SK-N-SH (cell line): Measurements from ENCODE around the gene RALA. TPM values are rescaled to one million over a fixed set of nuclear protein-coding genes. Genes with fewer than 3 reads are reported as not detected.

Source experiments
- CTCF ChIA-PET: fragments of 300-600, 350-600 bp; formaldehyde crosslinking; extraction: SDS; loops from one replicate; lab custom pipeline; 2021; lab: Yijun Ruan, JAX
- POLR2A ChIA-PET: fragments of 350-600 bp; sonication (Branson Sonifier 250); formaldehyde crosslinking; extraction: SDS; loops from one replicate; lab custom pipeline; 2020; ENCODE audit warnings: antibody characterized with exemption, inconsistent platforms; lab: Yijun Ruan, JAX
- DNase-seq: peaks from one replicate; pipeline ENCODE4 v3.0.0; 2012
- H2AFZ ChIP-seq: fragments of 200-600 bp; sonication (generic); 2 replicates; pipeline ENCODE4 v1.8.1; 2016; ENCODE audit warnings: antibody characterized with exemption, mild to moderate bottlenecking, low read depth
- H3F3A ChIP-seq: fragments of 200-600 bp; sonication (generic); replicated peaks from 2 replicates; pipeline ENCODE3; 2016; ENCODE audit warnings: antibody characterized with exemption, mild to moderate bottlenecking; ENCODE audit not compliant: insufficient read depth
- H3K27ac ChIP-seq, 2 experiments: fragments of 200-500 bp in 1 of 2; fragments of 200-600 bp in 1 of 2; sonication (Bioruptor generic) in 1 of 2; sonication (generic), shearing (Covaris generic) in 1 of 2; 2 replicates each; pipeline versions ENCODE4 v1.5.1 to v1.6.1; 2014 to 2016; ENCODE audit warnings: low read depth in 2 of 2, inconsistent platforms in 1 of 2, low read length in 1 of 2, mild to moderate bottlenecking in 1 of 2, mixed read lengths in 1 of 2
- H3K27me3 ChIP-seq: fragments of 200-600 bp; sonication (generic), shearing (Covaris generic); 2 replicates; pipeline ENCODE4 v1.6.1; 2016; ENCODE audit warnings: mixed run types; ENCODE audit not compliant: insufficient read depth
- H3K36me3 ChIP-seq, 2 experiments: fragments of 200-500 bp in 1 of 2; fragments of 200-600 bp in 1 of 2; sonication (Bioruptor generic) in 1 of 2; sonication (generic) in 1 of 2; replicated peaks in 1 of 2; 2 replicates each; pipeline versions ENCODE3 to v1.5.1; 2014 to 2016; ENCODE audit warnings: low read length in 1 of 2, mild to moderate bottlenecking in 1 of 2; ENCODE audit not compliant: insufficient read depth in 2 of 2, control insufficient read depth in 1 of 2
- H3K4me1 ChIP-seq, 2 experiments: fragments of 200-500 bp in 1 of 2; fragments of 200-600 bp in 1 of 2; sonication (Bioruptor generic) in 1 of 2; sonication (generic), shearing (Covaris generic) in 1 of 2; 2 replicates each; pipeline versions ENCODE4 v1.5.1 to v1.6.1; 2014 to 2016; ENCODE audit warnings: low read depth in 1 of 2, low read length in 1 of 2, mixed run types in 1 of 2; ENCODE audit not compliant: insufficient read depth in 2 of 2, control insufficient read depth in 1 of 2
- H3K4me2 ChIP-seq: fragments of 200-600 bp; sonication (generic), shearing (Covaris generic); 2 replicates; pipeline ENCODE4 v1.6.1; 2017; ENCODE audit warnings: mixed run types
- H3K4me3 ChIP-seq, 2 experiments: fragments of 200-500 bp in 1 of 2; fragments of 200-600 bp in 1 of 2; sonication (Bioruptor generic) in 1 of 2; sonication (generic), shearing (Covaris generic) in 1 of 2; 2 replicates each; pipeline versions ENCODE4 v1.5.1 to v1.8.1; 2014 to 2016; ENCODE audit warnings: low read depth in 2 of 2, inconsistent platforms in 1 of 2, low read length in 1 of 2, mild to moderate bottlenecking in 1 of 2, mixed read lengths in 1 of 2, moderate library complexity in 1 of 2
- H3K79me2 ChIP-seq: fragments of 200-600 bp; sonication (generic); 2 replicates; pipeline ENCODE4 v1.8.1; 2017; ENCODE audit warnings: mild to moderate bottlenecking; ENCODE audit not compliant: insufficient read depth
- H3K9ac ChIP-seq: fragments of 200-600 bp; sonication (generic); 2 replicates; pipeline ENCODE4 v1.6.1; 2017; ENCODE audit warnings: mixed run types
- H3K9me2 ChIP-seq: fragments of 200-600 bp; sonication (generic); 2 replicates; pipeline ENCODE4 v1.6.1; 2017; ENCODE audit warnings: mixed run types
- H3K9me3 ChIP-seq: fragments of 200-600 bp; sonication (generic); 2 replicates; pipeline ENCODE4 v1.6.1; 2017; ENCODE audit warnings: mixed run types, mild to moderate bottlenecking, moderate library complexity
- H4K20me1 ChIP-seq: fragments of 200-600 bp; sonication (generic); 2 replicates; pipeline ENCODE4 v1.6.1; 2017; ENCODE audit warnings: mild to moderate bottlenecking, mixed run types; ENCODE audit not compliant: insufficient read depth
- CHD2 ChIP-seq: fragments of 150-350 bp; IDR thresholded peaks from 2 replicates; pipeline ENCODE4 v1.6.1; 2018; ENCODE audit warnings: low read length; ENCODE audit not compliant: partially characterized antibody
- EZH2phosphoT487 ChIP-seq: fragments of 200-600 bp; sonication (generic); IDR thresholded peaks from 2 replicates; pipeline ENCODE4 v1.6.1; 2017; ENCODE audit warnings: low read depth, mixed run types, mild to moderate bottlenecking, antibody characterized with exemption, moderate library complexity, borderline replicate concordance
- FOSL2 ChIP-seq: IDR thresholded peaks from 2 replicates; pipeline ENCODE4 v1.4.0; 2012; ENCODE audit warnings: low read depth, mild to moderate bottlenecking, moderate library complexity, borderline replicate concordance
- JUND ChIP-seq: IDR thresholded peaks from 2 replicates; pipeline ENCODE4 v1.4.0; 2012
- POLR2AphosphoS5 ChIP-seq: IDR thresholded peaks from 2 replicates; pipeline ENCODE4 v1.6.1; 2012; ENCODE audit warnings: low read depth, low read length
- RCOR1 ChIP-seq: fragments of 150-350 bp; IDR thresholded peaks from 2 replicates; pipeline ENCODE4 v1.6.1; 2017; ENCODE audit warnings: antibody characterized with exemption, low read length
- RFX5 ChIP-seq: IDR thresholded peaks from 2 replicates; pipeline ENCODE4 v1.6.1; 2012; ENCODE audit warnings: mild to moderate bottlenecking, improper control_type of control experiment, low read length
- SIN3A ChIP-seq: IDR thresholded peaks from 2 replicates; pipeline ENCODE4 v1.6.1; 2012; ENCODE audit warnings: low read depth, mild to moderate bottlenecking, low read length, moderate library complexity, borderline replicate concordance
- TAF1 ChIP-seq: IDR thresholded peaks from 2 replicates; pipeline ENCODE4 v1.6.1; 2012; ENCODE audit warnings: low read depth, mild to moderate bottlenecking, low read length, moderate library complexity, borderline replicate concordance
- TEAD4 ChIP-seq: IDR thresholded peaks from 2 replicates; pipeline ENCODE4 v1.4.0; 2012; ENCODE audit warnings: mild to moderate bottlenecking, borderline replicate concordance; ENCODE audit not compliant: insufficient read depth
- whole genome bisulfite sequencing: methylation state at CpG from one replicate; pipeline ENCODE4 v1.1.6; 2017; ENCODE audit warnings: low lambda C conversion rate; 5-methylcytosine and 5-hydroxymethylcytosine counted together
- polyA plus RNA-seq, 3 experiments: library from polyadenylated mRNA; depleted of rRNA; stranded (reverse); fragments of >200 nt; gene quantifications; 2 replicates each; pipeline ENCODE4 v1.2.3, GENCODE V29; 2012
- TF ChIP-seq, protein P1 (sequence below): fragments of 200-600 bp; sonication (generic); IDR thresholded peaks from 2 replicates; pipeline ENCODE4 v1.6.1; 2017; ENCODE audit warnings: antibody characterized with exemption, mild to moderate bottlenecking, moderate library complexity
- TF ChIP-seq, protein P2 (sequence below): fragments of 150-350 bp; IDR thresholded peaks from 2 replicates; pipeline ENCODE4 v1.6.1; 2017; ENCODE audit warnings: antibody characterized with exemption, low read length, low read depth, borderline replicate concordance
- TF ChIP-seq, protein P3 (sequence below): IDR thresholded peaks from 2 replicates; pipeline ENCODE4 v1.4.0; 2012; ENCODE audit warnings: low read depth, borderline replicate concordance

RALA gene
- polyA plus RNA-seq, 1 of the 3 experiments (the other 2 are of a cell fraction) = 29.0 TPM

DNA sequence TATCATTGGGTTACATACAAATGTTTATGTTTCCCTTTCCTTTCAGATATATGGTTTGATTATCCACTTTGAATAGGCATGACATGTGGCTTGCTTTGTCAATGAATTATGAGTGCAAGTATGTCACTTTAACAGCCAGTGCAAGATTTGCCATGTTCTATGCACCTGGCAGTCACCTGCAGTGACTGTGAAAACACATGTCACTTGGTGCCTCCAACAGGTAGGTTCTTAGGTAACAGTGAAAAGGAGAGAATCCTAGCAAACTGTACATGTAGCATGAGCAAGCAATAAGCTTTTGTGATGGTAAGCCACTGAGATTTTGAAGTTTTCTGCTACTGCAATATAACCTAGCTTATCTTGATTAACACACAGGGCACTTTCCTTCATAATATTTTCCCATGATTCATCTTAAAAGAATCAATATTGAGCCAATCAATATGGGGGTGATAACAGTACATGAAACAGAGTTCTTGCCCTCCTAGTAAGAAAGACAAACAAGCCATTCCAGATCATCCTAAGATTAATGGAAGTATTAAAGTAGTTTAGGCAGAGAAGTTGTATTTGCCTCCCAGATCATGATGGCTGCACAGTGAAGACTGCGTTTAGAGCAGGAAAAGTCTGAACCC is 7.9 kb upstream of the RALA start:
- Histone ChIP-seq H3K27me3 (no peaks in the 10 kb centered on the region), H3K4me1 (peaks cover 0 to 34% of the 10 kb centered on the region in 2 experiments), H3K4me2 (0 out of 2 replicates have a peak overlapping the region, but pooled peaks have one; percentile 5), H3K9ac (no peak overlapping the region), H4K20me1 (no peaks in the 10 kb centered on the region), H3K4me3 (no peak overlapping the region), H2AFZ (no peak overlapping the region), H3K9me3 (no peaks in the 10 kb centered on the region), H3K27ac (peak overlapping the region in 1 of 2 experiments; percentile 48; a peak in 2 of 4 replicates), H3K79me2 (no peaks in the 10 kb centered on the region), H3F3A (peaks cover 34% of the 10 kb centered on the region), H3K9me2 (no peaks in the 10 kb centered on the region), H3K36me3 (no peaks in the 10 kb centered on the region)
- WGBS = 88% methylated on average over 1 of the region's 1 CpG
- TF ChIP-seq FOSL2 (no peak), TAF1 (no peak), POLR2AphosphoS5 (no peak), EZH2phosphoT487 (no peak), SIN3A (no peak), RFX5 (no peak), CHD2 (no peak), RCOR1 (no peak), TEAD4 (no peak)
- TF ChIP-seq, protein P1, sequence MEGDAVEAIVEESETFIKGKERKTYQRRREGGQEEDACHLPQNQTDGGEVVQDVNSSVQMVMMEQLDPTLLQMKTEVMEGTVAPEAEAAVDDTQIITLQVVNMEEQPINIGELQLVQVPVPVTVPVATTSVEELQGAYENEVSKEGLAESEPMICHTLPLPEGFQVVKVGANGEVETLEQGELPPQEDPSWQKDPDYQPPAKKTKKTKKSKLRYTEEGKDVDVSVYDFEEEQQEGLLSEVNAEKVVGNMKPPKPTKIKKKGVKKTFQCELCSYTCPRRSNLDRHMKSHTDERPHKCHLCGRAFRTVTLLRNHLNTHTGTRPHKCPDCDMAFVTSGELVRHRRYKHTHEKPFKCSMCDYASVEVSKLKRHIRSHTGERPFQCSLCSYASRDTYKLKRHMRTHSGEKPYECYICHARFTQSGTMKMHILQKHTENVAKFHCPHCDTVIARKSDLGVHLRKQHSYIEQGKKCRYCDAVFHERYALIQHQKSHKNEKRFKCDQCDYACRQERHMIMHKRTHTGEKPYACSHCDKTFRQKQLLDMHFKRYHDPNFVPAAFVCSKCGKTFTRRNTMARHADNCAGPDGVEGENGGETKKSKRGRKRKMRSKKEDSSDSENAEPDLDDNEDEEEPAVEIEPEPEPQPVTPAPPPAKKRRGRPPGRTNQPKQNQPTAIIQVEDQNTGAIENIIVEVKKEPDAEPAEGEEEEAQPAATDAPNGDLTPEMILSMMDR = no peak
- TF ChIP-seq, protein P2, sequence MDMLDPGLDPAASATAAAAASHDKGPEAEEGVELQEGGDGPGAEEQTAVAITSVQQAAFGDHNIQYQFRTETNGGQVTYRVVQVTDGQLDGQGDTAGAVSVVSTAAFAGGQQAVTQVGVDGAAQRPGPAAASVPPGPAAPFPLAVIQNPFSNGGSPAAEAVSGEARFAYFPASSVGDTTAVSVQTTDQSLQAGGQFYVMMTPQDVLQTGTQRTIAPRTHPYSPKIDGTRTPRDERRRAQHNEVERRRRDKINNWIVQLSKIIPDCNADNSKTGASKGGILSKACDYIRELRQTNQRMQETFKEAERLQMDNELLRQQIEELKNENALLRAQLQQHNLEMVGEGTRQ = no peak
- CTCF ChIA-PET = interaction anchor here (0.5 to 1.1 kb wide), 4 partner anchors 12 to 1252 kb away, joined by 3 read pairs; no protein-coding TSS in a partner anchor
- no peak for DNase-seq
- POLR2A ChIA-PET = no interaction called here

DNA sequence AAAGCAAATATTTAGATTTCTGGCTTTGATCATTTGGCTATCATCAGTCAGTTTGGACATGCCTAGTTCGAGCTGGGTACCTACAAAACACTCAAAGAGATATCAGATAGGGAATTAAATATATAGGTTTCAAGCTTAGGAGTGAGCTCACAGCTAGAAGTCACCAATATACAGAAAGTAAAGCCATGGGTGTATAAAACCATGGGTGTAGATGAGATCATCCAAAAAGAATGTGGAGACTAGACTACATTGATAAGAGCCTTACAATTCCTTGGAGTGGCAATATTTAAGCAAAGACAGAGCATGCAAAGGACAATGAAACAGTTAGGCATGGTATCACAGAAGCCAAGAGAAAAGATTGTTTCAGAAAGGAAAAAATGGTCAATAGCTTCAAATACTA is 7.2 kb upstream of the RALA start:
- H3K79me2 ChIP-seq = no peaks in the 10 kb centered on the region
- 56% methylated on average over 1 of the region's 1 CpG for WGBS
- peaks cover 0 to 41% of the 10 kb centered on the region in 2 experiments for H3K4me1 ChIP-seq
- H3K4me2 ChIP-seq = peak overlapping the region; percentile 5; the same call in 1 of the 2 replicates
- H2AFZ ChIP-seq = no peak overlapping the region
- no peaks in the 10 kb centered on the region for H3K27me3 ChIP-seq
- H3K36me3 ChIP-seq = no peaks in the 10 kb centered on the region
- H3K9me2 ChIP-seq = no peaks in the 10 kb centered on the region
- no peaks in the 10 kb centered on the region for H3K9me3 ChIP-seq
- H4K20me1 ChIP-seq = no peaks in the 10 kb centered on the region
- no peak overlapping the region for H3K9ac ChIP-seq
- peaks cover 40% of the 10 kb centered on the region for H3F3A ChIP-seq
- H3K4me3 ChIP-seq = no peak overlapping the region
- POLR2A ChIA-PET = no interaction called here
- H3K27ac ChIP-seq = peak overlapping the region in 1 of 2 experiments; percentile 48; a peak in 2 of 4 replicates
- CTCF ChIA-PET = interaction anchor here (0.5 to 1.1 kb wide), 4 partner anchors 11 to 1251 kb away, joined by 3 read pairs; no protein-coding TSS in a partner anchor
- TF ChIP-seq, protein P3, sequence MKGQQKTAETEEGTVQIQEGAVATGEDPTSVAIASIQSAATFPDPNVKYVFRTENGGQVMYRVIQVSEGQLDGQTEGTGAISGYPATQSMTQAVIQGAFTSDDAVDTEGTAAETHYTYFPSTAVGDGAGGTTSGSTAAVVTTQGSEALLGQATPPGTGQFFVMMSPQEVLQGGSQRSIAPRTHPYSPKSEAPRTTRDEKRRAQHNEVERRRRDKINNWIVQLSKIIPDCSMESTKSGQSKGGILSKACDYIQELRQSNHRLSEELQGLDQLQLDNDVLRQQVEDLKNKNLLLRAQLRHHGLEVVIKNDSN = no peak
- 0 out of 2 replicates have a peak, but pooled peaks have one; percentile 21 for TF ChIP-seq JUND
- DNase-seq = no peak
